ENCODE measurements around the gene FRMD8. TPM values are rescaled to one million over a fixed set of nuclear protein-coding genes. Genes with fewer than 3 reads are reported as not detected.

The FRMD8 gene, protein sequence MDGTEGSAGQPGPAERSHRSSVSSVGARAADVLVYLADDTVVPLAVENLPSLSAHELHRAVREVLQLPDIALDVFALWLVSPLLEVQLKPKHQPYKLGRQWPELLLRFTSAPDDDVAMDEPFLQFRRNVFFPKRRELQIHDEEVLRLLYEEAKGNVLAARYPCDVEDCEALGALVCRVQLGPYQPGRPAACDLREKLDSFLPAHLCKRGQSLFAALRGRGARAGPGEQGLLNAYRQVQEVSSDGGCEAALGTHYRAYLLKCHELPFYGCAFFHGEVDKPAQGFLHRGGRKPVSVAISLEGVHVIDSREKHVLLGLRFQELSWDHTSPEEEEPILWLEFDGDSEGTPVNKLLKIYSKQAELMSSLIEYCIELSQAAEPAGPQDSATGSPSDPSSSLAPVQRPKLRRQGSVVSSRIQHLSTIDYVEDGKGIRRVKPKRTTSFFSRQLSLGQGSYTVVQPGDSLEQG
- total RNA-seq (2012; rRNA removed) = 10.8 and 11.3 TPM in 2 replicates
- 19.8 and 22.5 TPM in 2 replicates for polyA plus RNA-seq (2012; rRNA removed)
- 30.0 and 36.2 TPM in 2 replicates for polyA plus RNA-seq (2012; cell fraction: cytosol; rRNA removed)
- 33.2 and 66.1 TPM in 2 replicates for polyA plus RNA-seq (2012; cell fraction: nucleus; rRNA removed; ENCODE audit: low replicate concordance)
- Bru-seq, nascent RNA = percentile 68 among the genes with signal in this experiment
- percentile 70 among the genes with signal in this experiment for BruChase-seq, experiment 1, labeled RNA remaining after a 6-hour chase
- percentile 74 among the genes with signal in this experiment for BruChase-seq, experiment 2, labeled RNA remaining after a 2-hour chase
- long read RNA-seq, transcript FRMD8-201 (11 exons, 3,723 nt) = major isoform, 24 of 70 reads
- long read RNA-seq, transcript FRMD8-203 (10 exons, 1,818 nt) = minor isoform, 11 of 70 reads
- long read RNA-seq, partial matches to known transcripts = 3 of 70 reads
- long read RNA-seq, other reads (novel, unspliced or antisense) = 31 of 70 reads

DNA sequence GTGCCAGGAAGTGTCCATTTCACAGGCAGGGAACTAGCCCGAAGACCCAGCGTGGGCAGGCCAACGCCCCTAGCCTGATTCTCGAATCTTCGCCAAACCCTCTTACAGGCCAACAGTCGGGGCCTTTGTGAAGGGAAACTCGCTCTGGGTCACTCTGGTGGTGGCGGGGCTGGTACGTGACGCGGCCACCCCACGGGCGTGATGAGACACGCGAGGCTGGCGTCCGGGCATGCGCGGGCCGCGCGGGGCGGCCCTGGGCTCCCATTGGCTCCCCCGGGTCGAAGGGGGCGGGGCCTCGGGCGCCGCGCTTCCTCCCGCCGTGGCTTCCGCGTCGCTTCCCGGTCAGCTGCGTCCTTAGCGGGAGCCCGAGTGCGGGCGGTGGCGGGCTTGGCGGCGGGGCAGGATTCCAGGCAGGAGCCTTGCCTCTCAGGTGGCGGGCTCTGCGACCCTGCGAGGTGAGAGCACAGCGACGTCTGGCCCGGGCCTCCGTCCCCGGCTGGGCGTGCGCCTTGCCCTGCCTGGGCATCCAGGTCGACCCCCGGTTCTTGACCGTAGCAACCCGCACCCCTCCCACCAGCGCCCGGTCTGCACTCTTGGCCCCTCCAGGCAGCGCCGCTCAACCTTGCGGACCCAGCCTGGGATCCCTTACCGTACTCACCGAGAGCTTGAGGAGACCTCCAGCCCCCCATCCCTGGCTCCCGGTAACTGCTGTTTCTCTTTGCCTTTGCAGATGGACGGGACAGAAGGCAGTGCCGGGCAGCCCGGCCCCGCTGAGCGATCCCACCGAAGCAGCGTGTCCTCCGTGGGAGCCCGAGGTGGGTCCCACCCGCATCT lies at the start of gene FRMD8:
FRMD8 (plus strand) TSS at position 331 of the 834 bp plus-strand sequence; CDS start at position 731, 400 bp downstream.
- DNase-seq = peak; percentile 71
- Histone ChIP-seq H3K56ac (ENCODE audit: extremely low read depth, insufficient read depth, low read length) (peak within 1 kb of the TSS; percentile 72), H2AK9ac (replicated peaks; ENCODE audit: low read depth, low read length, poor library complexity) (peak within 1 kb of the TSS; percentile 94), H3K27ac (ENCODE audit: insufficient read depth, low read length) (peak within 1 kb of the TSS; percentile 95), H2BK5ac (ENCODE audit: low read depth, low read length, poor library complexity, severe bottlenecking) (peak within 1 kb of the TSS; percentile 93), H3K4me3 (ENCODE audit: insufficient read depth, low read depth, low read length) (peak within 1 kb of the TSS; percentile 87), H3K79me1 (ENCODE audit: low read depth in 1 of 2, low read length in 2 of 2) (peaks cover 28 to 75% of the 10 kb centered on the region in 2 experiments), H2AFZ (replicated peaks; ENCODE audit: low read length, poor library complexity) (peak within 1 kb of the TSS; percentile 97), H2BK120ac (ENCODE audit: low read depth, low read length) (peak within 1 kb of the TSS; percentile 82), H3K4me1 (ENCODE audit: control insufficient read depth, insufficient read depth, low read length) (peaks cover 49% of the 10 kb centered on the region), H3K27me3 (ENCODE audit: control insufficient read depth, insufficient read depth, low read length) (no peaks in the 10 kb centered on the region), H3K14ac (replicated peaks; ENCODE audit: low read depth, low read length) (peak within 1 kb of the TSS; percentile 89), H3K9me3 (ENCODE audit: control insufficient read depth, insufficient read depth, low read length) (no peaks in the 10 kb centered on the region), H3K9me1 (ENCODE audit: insufficient read depth, low read length) (peaks cover 28% of the 10 kb centered on the region), H4K91ac (ENCODE audit: insufficient read depth, low read depth, low read length) (peak within 1 kb of the TSS; percentile 92), H3K4me2 (ENCODE audit: low read depth, low read length) (peak within 1 kb of the TSS; percentile 90), H3K36me3 (ENCODE audit: control insufficient read depth, insufficient read depth, low read length) (0 out of 2 replicates have a peak, but pooled peaks cover 5% of the 10 kb centered on the region), H3K4ac (ENCODE audit: low read depth, low read length) (peak within 1 kb of the TSS; percentile 93), H3K18ac (ENCODE audit: low read depth, low read length) (peak within 1 kb of the TSS; percentile 95), H3K23ac (ENCODE audit: low read depth, low read length) (peak within 1 kb of the TSS; percentile 87), H2AK5ac (ENCODE audit: low read depth, low read length) (peak within 1 kb of the TSS; percentile 100), H4K8ac (ENCODE audit: low read depth in 2 of 2, low read length in 2 of 2) (peak within 1 kb of the TSS; percentile 99), H4K5ac (ENCODE audit: low read depth, low read length) (peak within 1 kb of the TSS; percentile 99), H4K20me1 (ENCODE audit: insufficient read depth, low read length) (peaks cover 10% of the 10 kb centered on the region), H2BK15ac (ENCODE audit: low read depth, low read length) (peak within 1 kb of the TSS; percentile 86; the same call in 2 of the 3 replicates), H3K9ac (ENCODE audit: low read depth, low read length) (peak within 1 kb of the TSS; percentile 86), H2BK20ac (ENCODE audit: low read depth, low read length) (peak within 1 kb of the TSS; percentile 75)
- in situ Hi-C loops (cut with MboI; ENCODE audit: low sequenced_read_pairs) (no loop called here), dilution Hi-C loops (cut with HindIII; ENCODE audit: low sequenced_read_pairs, unreplicated experiment) (no loop called here), intact Hi-C loops (cut with micrococcal nuclease) (no loop called here)
- BruUV-seq (replicated peaks) = TSS peak; percentile 59
- ChIA-PET CTCF (interaction anchor here (1.8 kb wide), 1 partner anchor 30 kb away, joined by 8 read pairs; no protein-coding TSS in a partner anchor), POLR2A (ENCODE audit: unreplicated experiment) (interaction anchor here (0.5 to 2.8 kb wide), 6 partner anchors 10 to 118 kb away, joined by 3 to 14 read pairs (median 4); partner anchors contain the start of genes MALAT1 and NEAT1)
- 0% methylated on average over 38 of the region's 76 CpGs; no CpG with 5 or more reads in 1 of the 2 experiments for WGBS, 2 experiments (ENCODE audit: extremely low coverage in 2 of 2, insufficient read length in 1 of 2)
- peak; percentile 61 for ATAC-seq (ENCODE audit: low read depth)
- TF ChIP-seq CHD1 (IDR thresholded peaks at IDR 0.05; ENCODE audit: low read depth, low read length) = 0 out of 2 replicates have a peak, but pooled peaks have one; percentile 46
- TF ChIP-seq MAFK (IDR thresholded peaks at IDR 0.05; ENCODE audit: low read depth, low read length) = no peak
- TF ChIP-seq MXI1 (IDR thresholded peaks at IDR 0.05; ENCODE audit: borderline replicate concordance, low read depth, low read length) = peak; percentile 51; the same call in 1 of the 2 replicates
- TF ChIP-seq, protein P1, sequence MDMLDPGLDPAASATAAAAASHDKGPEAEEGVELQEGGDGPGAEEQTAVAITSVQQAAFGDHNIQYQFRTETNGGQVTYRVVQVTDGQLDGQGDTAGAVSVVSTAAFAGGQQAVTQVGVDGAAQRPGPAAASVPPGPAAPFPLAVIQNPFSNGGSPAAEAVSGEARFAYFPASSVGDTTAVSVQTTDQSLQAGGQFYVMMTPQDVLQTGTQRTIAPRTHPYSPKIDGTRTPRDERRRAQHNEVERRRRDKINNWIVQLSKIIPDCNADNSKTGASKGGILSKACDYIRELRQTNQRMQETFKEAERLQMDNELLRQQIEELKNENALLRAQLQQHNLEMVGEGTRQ (IDR thresholded peaks at IDR 0.05; ENCODE audit: low read depth, low read length) = 0 out of 2 replicates have a peak, but pooled peaks have one; percentile 13
- TF ChIP-seq RAD21 (IDR thresholded peaks at IDR 0.05; ENCODE audit: low read length) = no peak
- no peak for TF ChIP-seq NFE2L2 (IDR thresholded peaks at IDR 0.05; ENCODE audit: low read depth, low read length)
- no peak for TF ChIP-seq CEBPB (IDR thresholded peaks at IDR 0.05; ENCODE audit: low read depth, low read length)
- TF ChIP-seq MAZ (IDR thresholded peaks at IDR 0.05; ENCODE audit: borderline replicate concordance, low read depth, low read length) = peak; percentile 73; the same call in 1 of the 2 replicates
- TF ChIP-seq, protein P2, sequence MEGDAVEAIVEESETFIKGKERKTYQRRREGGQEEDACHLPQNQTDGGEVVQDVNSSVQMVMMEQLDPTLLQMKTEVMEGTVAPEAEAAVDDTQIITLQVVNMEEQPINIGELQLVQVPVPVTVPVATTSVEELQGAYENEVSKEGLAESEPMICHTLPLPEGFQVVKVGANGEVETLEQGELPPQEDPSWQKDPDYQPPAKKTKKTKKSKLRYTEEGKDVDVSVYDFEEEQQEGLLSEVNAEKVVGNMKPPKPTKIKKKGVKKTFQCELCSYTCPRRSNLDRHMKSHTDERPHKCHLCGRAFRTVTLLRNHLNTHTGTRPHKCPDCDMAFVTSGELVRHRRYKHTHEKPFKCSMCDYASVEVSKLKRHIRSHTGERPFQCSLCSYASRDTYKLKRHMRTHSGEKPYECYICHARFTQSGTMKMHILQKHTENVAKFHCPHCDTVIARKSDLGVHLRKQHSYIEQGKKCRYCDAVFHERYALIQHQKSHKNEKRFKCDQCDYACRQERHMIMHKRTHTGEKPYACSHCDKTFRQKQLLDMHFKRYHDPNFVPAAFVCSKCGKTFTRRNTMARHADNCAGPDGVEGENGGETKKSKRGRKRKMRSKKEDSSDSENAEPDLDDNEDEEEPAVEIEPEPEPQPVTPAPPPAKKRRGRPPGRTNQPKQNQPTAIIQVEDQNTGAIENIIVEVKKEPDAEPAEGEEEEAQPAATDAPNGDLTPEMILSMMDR (conservative IDR thresholded peaks at IDR 0.05; ENCODE audit: low read depth, low read length) = no peak
- TF ChIP-seq FOS (IDR thresholded peaks at IDR 0.05; ENCODE audit: low read depth, low read length) = peak; percentile 10; the same call in 1 of the 2 replicates

Data from IMR-90 (cell line).